CD4-positive, alpha-beta T cell treated with Interleukin-21 for 1 hour (primary cell): ENCODE results near the gene TNK1.

Experiments
- DNase-seq: peaks from one replicate; pipeline ENCODE4 v3.0.0-alpha.2; 2020

Gene TNK1

GRCh38 chr17:7413346-7413985, 32.6 kb downstream of the TNK1 start:
- no peak for DNase-seq

GRCh38 chr17:7414837-7415236, 33.9 kb downstream of the TNK1 start:
- DNase-seq = no peak

GRCh38 chr17:7415784-7416183, 34.9 kb downstream of the TNK1 start:
- no peak for DNase-seq

GRCh38 chr17:7416323-7416722, 35.4 kb downstream of the TNK1 start:
- DNase-seq = no peak

GRCh38 chr17:7417056-7417655, 36.3 kb downstream of the TNK1 start:
- DNase-seq = no peak

GRCh38 chr17:7418472-7419152, 37.7 kb downstream of the TNK1 start:
- no peak for DNase-seq

- DNase-seq = no peak
Measured at GRCh38 chr17:7419819-7420610, 39.1 kb downstream of the TNK1 start, which contains the start of gene SPEM1. Gene SPEM1 (plus strand): TSS chr17:7420324. CDS start chr17:7420385, 61 bp downstream.

GRCh38 chr17:7421186-7421585, 40.3 kb downstream of the TNK1 start:
- DNase-seq = no peak

- DNase-seq = no peak
Measured at GRCh38 chr17:7423679-7424078, 42.8 kb downstream of the TNK1 start.

- no peak for DNase-seq
Measured at GRCh38 chr17:7425316-7425715, 44.4 kb downstream of the TNK1 start, which contains the start of gene SPEM2. Gene SPEM2 (plus strand): TSS chr17:7425616. CDS start chr17:7425689, 73 bp downstream.

GRCh38 chr17:7425756-7426155, 44.9 kb downstream of the TNK1 start:
- no peak for DNase-seq

GRCh38 chr17:7426203-7426863, 45.4 kb downstream of the TNK1 start:
- no peak for DNase-seq

- DNase-seq = no peak
Measured at GRCh38 chr17:7426896-7427489, 46.1 kb downstream of the TNK1 start.

- no peak for DNase-seq
Measured at GRCh38 chr17:7427549-7427948, 46.7 kb downstream of the TNK1 start.

- no peak for DNase-seq
Measured at GRCh38 chr17:7428557-7428956, 47.7 kb downstream of the TNK1 start, which contains the start of gene SPEM3. Gene SPEM3 (plus strand): TSS chr17:7428857. CDS start chr17:7428903, 46 bp downstream.

- DNase-seq = no peak
Measured at GRCh38 chr17:7429722-7430121, 48.8 kb downstream of the TNK1 start.

GRCh38 chr17:7431231-7431630, 50.3 kb downstream of the TNK1 start:
- no peak for DNase-seq

GRCh38 chr17:7432296-7432695, 51.4 kb downstream of the TNK1 start:
- no peak for DNase-seq

GRCh38 chr17:7435676-7436555, 55.0 kb downstream of the TNK1 start:
- DNase-seq = no peak

- peak; percentile 84 for DNase-seq
Measured at GRCh38 chr17:7436556-7437368, 55.9 kb downstream of the TNK1 start.
